HTR-8/SVneo (cell line): ENCODE results near the gene KCNA1.

Experiments used
- DNase-seq: peaks from one replicate; pipeline ENCODE4 v3.0.0; 2011; ENCODE audit warnings: low spot score, mixed read lengths; ENCODE audit not compliant: insufficient read length
- FAIRE-seq: peaks from 2 replicates; lab custom pipeline; 2011; peaks lifted over from hg19 to GRCh38; lab: Jason Lieb, UNC

The KCNA1 gene

GRCh38 chr12:4958697-4959375, 49.1 kb downstream of the KCNA1 start:
- no peak for DNase-seq
- FAIRE-seq = no peak

GRCh38 chr12:4959381-4959780, 49.7 kb downstream of the KCNA1 start:
- FAIRE-seq (no peak), DNase-seq (no peak)

GRCh38 chr12:4960030-4960429, 50.3 kb downstream of the KCNA1 start:
- FAIRE-seq (no peak), DNase-seq (no peak)

- no peak for DNase-seq
- no peak for FAIRE-seq
Observed at GRCh38 chr12:4960547-4960946, 50.8 kb downstream of the KCNA1 start.

- no peak for FAIRE-seq
Observed at GRCh38 chr12:4961311-4961710, 51.6 kb downstream of the KCNA1 start.

GRCh38 chr12:4962539-4963486, 53.1 kb downstream of the KCNA1 start:
- DNase-seq (no peak), FAIRE-seq (no peak)

More at GRCh38 chr12:4961311-4961710, 51.6 kb downstream of the KCNA1 start:
- DNase-seq = no peak
